Neuron (in vitro differentiated cells): ENCODE measurements around the gene UBE2Q2.
A peak's percentile ranks its signal among the peaks of the same experiment; 100 is the strongest.
"Not testable (repeated sequence)": the region's sequence is repeated elsewhere in the genome, so short reads cannot be mapped to it uniquely, and the experiment has no call there.

ENCODE experiments used
- H2AFZ ChIP-seq: one replicate; pipeline ENCODE4 v1.6.1; 2013; ENCODE audit warnings: low read depth, mild to moderate bottlenecking, inconsistent platforms, low read length, moderate library complexity
- H3K27me3 ChIP-seq: one replicate; pipeline ENCODE4 v1.6.1; 2013; ENCODE audit warnings: low read length; ENCODE audit not compliant: insufficient read depth
- H3K36me3 ChIP-seq: one replicate; pipeline ENCODE4 v1.6.1; 2013; ENCODE audit warnings: low read length; ENCODE audit not compliant: insufficient read depth
- H3K4me1 ChIP-seq: one replicate; pipeline ENCODE4 v1.6.1; 2013; ENCODE audit warnings: low read length; ENCODE audit not compliant: insufficient read depth
- H3K4me3 ChIP-seq: 2 replicates; pipeline ENCODE4 v1.5.1; 2013; ENCODE audit warnings: mild to moderate bottlenecking, low read length, moderate library complexity
- H3K9me3 ChIP-seq: one replicate; pipeline ENCODE4 v1.6.1; 2013; ENCODE audit warnings: low read length

Gene UBE2Q2

GRCh38 chr15:75900577-75900976 lies 57.3 kb downstream of the UBE2Q2 start:
- peaks cover 7% of the 10 kb centered on the region for H3K4me1 ChIP-seq
- no peaks in the 10 kb centered on the region for H3K9me3 ChIP-seq
- peaks cover 37% of the 10 kb centered on the region for H3K36me3 ChIP-seq
- H3K4me3 ChIP-seq, result no peak overlapping the region
- no peak overlapping the region for H2AFZ ChIP-seq
- H3K27me3 ChIP-seq, result no peaks in the 10 kb centered on the region

GRCh38 chr15:75902129-75902557 lies 58.9 kb downstream of the UBE2Q2 start:
- Histone ChIP-seq H2AFZ (no peak overlapping the region), H3K9me3 (no peaks in the 10 kb centered on the region), H3K4me1 (peaks cover 13% of the 10 kb centered on the region), H3K4me3 (no peak overlapping the region), H3K36me3 (peaks cover 48% of the 10 kb centered on the region), H3K27me3 (no peaks in the 10 kb centered on the region)

DNA sequence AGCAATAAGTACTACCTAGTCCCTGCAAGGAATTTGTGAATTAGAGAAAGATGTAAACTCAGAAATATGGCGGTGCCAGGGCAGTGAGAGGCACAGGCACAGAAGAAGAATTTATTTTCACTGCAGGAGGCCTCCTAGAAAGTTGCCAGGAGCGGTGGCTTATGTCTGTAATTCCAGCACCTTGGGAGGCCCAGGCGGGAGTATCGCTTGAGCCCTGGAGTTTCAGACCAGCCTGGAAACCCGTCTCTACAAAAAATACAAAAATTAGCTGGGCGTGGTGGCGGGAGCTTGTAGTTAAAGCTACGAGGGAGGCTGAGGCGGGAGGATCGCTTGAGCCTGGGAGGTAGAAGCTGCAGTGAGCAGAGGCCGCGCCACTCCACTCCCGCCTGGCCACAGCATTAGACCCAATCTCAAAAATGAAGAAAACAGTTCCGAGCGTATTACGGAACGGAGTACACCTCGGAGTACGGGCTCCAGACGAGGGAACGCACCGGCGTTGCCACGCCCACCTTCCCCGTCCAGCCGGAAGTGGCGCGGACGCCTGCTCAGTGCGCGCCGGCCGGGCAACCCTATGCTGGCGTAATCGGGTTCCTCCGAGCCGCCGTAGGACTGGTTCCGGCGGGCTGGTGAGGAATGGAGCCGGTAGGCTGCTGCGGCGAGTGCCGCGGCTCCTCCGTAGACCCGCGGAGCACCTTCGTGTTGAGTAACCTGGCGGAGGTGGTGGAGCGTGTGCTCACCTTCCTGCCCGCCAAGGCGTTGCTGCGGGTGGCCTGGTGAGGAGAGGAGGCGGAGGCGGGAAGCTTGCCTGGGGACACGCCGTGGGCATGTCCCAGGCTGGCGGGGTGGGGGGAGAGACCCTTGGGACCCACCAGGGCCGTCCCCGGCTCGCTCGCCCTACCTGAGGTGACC lies 60.3 kb downstream of the UBE2Q2 start, which contains the start of gene FBXO22:
FBXO22 (plus strand) TSS at position 548 of the 909 bp plus-strand sequence; CDS start at position 634, 86 bp downstream.
- peaks cover 45% of the 10 kb centered on the region for H3K36me3 ChIP-seq

DNA sequence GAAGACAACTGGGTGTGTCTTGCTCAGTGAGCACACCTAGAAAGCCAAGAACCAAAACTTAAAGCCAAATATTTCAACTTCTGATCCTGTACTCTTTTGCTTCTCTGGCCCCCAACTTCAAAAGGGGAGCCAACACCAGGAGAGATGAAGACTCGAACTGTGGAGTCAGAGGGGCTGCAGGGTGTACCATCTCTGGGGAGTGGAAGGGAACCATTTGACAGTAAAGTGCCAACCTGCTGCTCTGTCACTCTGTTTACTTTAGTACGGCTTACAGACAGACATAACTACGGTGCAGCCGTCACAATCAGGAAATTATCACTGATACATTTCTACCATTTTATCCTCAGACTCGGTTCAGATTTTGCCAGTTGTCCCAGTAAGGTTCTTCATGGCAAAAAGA lies 62.0 kb downstream of the UBE2Q2 start:
- Histone ChIP-seq H3K27me3 (no peaks in the 10 kb centered on the region), H3K4me3 (peak overlapping the region; percentile 30), H3K9me3 (peaks cover 6% of the 10 kb centered on the region), H3K4me1 (peaks cover 13% of the 10 kb centered on the region), H3K36me3 (peaks cover 52% of the 10 kb centered on the region), H2AFZ (no peak overlapping the region)

More for the DNA sequence above, 60.3 kb downstream of the UBE2Q2 start, which contains the start of gene FBXO22:
- Histone ChIP-seq H2AFZ (peak within 1 kb of the TSS; percentile 95), H3K27me3 (no peaks in the 10 kb centered on the region), H3K4me1 (peaks cover 13% of the 10 kb centered on the region), H3K4me3 (peak within 1 kb of the TSS; percentile 89), H3K9me3 (no peaks in the 10 kb centered on the region)

DNA sequence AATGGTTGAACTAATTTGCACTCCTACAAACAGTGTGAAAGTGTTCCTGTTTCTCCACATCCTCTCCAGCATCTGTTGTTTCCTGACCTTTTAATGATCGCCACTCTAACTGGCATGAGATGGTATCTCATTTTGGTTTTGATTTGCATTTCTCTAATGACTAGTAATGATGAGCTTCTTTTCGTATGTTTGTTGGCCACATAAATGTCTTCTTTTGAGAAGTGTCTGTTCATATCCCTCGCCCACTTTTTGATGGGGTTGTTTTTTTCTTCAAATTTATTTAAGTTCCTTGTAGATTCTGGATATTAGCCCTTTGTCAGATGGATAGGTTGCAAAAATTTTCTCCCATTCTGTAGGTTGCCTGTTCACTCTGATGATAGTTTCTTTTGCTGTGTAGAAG lies 67.1 kb downstream of the UBE2Q2 start:
- H3K4me3 ChIP-seq, H3K4me1 ChIP-seq, H3K9me3 ChIP-seq, H2AFZ ChIP-seq, H3K27me3 ChIP-seq: not testable (repeated sequence)
- peaks cover 56% of the 10 kb centered on the region for H3K36me3 ChIP-seq

- H3K4me1 ChIP-seq, result no peaks in the 10 kb centered on the region
- H3K4me3 ChIP-seq, result no peak overlapping the region
- H3K9me3 ChIP-seq, result no peaks in the 10 kb centered on the region
- H3K36me3 ChIP-seq, result peaks cover 67% of the 10 kb centered on the region
- no peaks in the 10 kb centered on the region for H3K27me3 ChIP-seq
- no peak overlapping the region for H2AFZ ChIP-seq
Observed at GRCh38 chr15:75916978-75917377, 73.7 kb downstream of the UBE2Q2 start.

GRCh38 chr15:75918135-75918534 lies 74.9 kb downstream of the UBE2Q2 start:
- no peak overlapping the region for H3K4me3 ChIP-seq
- no peaks in the 10 kb centered on the region for H3K4me1 ChIP-seq
- H3K27me3 ChIP-seq, result no peaks in the 10 kb centered on the region
- H3K9me3 ChIP-seq, result no peaks in the 10 kb centered on the region
- H2AFZ ChIP-seq, result no peak overlapping the region
- H3K36me3 ChIP-seq, result peaks cover 73% of the 10 kb centered on the region

- Histone ChIP-seq H3K27me3 (no peaks in the 10 kb centered on the region), H2AFZ (no peak overlapping the region)
Observed at GRCh38 chr15:75920079-75920478, 76.8 kb downstream of the UBE2Q2 start.

DNA sequence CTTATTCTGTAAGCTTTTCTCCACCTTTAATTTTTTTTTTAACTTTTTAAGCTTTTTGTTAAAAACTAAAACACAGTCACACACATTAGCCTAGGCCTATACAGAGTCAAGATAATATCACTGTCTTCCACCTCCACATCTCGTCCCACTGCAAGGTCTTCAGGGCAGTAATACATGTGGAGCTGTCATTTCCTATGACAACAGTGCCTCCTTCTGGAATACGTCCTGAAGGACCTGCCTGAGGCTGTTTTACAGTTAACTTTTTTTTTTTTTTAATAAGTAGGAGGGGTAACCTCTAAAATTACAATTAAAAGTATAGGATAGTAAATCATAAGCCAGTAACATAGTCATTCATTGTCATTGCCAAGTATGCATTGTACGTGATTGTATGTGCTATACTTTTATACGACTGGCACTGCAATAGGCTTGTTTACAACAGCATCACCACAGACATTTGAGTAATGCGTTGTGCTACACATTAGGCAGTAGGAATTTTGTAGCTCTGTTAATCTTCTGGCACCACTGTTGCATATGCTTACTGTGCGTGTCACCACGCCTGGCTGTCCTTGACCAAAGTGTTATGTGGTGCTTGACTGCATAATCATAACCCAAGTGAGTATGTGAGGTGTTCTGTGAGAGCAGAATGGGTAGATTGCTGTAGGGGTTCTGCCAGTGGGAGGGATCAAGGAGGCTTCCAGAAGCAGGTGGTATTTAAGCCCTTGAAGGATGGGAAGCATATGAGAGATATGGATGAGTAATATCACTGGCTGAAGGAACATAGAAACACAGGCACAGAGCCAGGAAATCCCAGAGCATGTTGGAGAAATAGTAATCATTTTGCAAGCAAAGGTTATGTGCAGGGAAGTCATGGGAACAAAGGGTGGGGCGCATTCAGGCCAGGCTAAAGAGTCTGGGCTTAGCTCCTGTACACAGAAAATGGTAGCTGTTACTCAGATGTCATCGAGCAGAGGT lies 78.8 kb downstream of the UBE2Q2 start:
- H2AFZ ChIP-seq, result no peak overlapping the region
- peaks cover 67% of the 10 kb centered on the region for H3K36me3 ChIP-seq
- no peaks in the 10 kb centered on the region for H3K27me3 ChIP-seq
- no peaks in the 10 kb centered on the region for H3K9me3 ChIP-seq
- no peak overlapping the region for H3K4me3 ChIP-seq
- no peaks in the 10 kb centered on the region for H3K4me1 ChIP-seq

More at GRCh38 chr15:75920079-75920478, 76.8 kb downstream of the UBE2Q2 start:
- Histone ChIP-seq H3K4me3 (no peak overlapping the region), H3K36me3 (peaks cover 70% of the 10 kb centered on the region), H3K4me1 (no peaks in the 10 kb centered on the region), H3K9me3 (no peaks in the 10 kb centered on the region)

DNA sequence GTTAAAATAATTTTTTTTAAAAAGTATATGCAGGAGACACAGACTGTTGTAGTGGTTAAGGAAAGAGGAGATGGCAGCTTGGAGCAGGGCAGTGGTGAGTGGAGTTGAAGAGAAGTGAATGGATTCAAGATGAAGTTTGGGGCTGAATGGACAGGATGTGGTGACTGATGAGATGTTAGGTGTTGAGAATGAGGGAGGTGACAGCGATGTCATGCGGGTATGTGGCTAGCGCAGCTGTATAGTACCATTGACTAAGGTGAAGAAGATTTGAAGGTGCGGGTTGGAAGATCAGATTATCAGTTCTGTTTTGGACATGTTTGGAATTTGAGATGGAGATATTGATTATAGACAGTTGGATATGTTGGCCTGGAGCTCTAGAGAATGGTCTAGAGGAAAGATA lies 80.5 kb downstream of the UBE2Q2 start:
- H3K36me3 ChIP-seq, result peaks cover 52% of the 10 kb centered on the region
- no peak overlapping the region for H3K4me3 ChIP-seq
- no peaks in the 10 kb centered on the region for H3K27me3 ChIP-seq
- no peaks in the 10 kb centered on the region for H3K9me3 ChIP-seq
- no peaks in the 10 kb centered on the region for H3K4me1 ChIP-seq
- H2AFZ ChIP-seq, result no peak overlapping the region

- no peaks in the 10 kb centered on the region for H3K9me3 ChIP-seq
- H3K4me3 ChIP-seq, result no peak overlapping the region
- peaks cover 45% of the 10 kb centered on the region for H3K36me3 ChIP-seq
- H3K27me3 ChIP-seq, result no peaks in the 10 kb centered on the region
- H2AFZ ChIP-seq, result no peak overlapping the region
- H3K4me1 ChIP-seq, result no peaks in the 10 kb centered on the region
Observed at GRCh38 chr15:75924576-75924975, 81.3 kb downstream of the UBE2Q2 start.

GRCh38 chr15:75925440-75925839 lies 82.2 kb downstream of the UBE2Q2 start:
- no peak overlapping the region for H3K4me3 ChIP-seq
- H2AFZ ChIP-seq, result no peak overlapping the region
- H3K36me3 ChIP-seq, result peaks cover 47% of the 10 kb centered on the region
- no peaks in the 10 kb centered on the region for H3K27me3 ChIP-seq
- no peaks in the 10 kb centered on the region for H3K9me3 ChIP-seq
- H3K4me1 ChIP-seq, result no peaks in the 10 kb centered on the region

- Histone ChIP-seq H3K27me3 (no peaks in the 10 kb centered on the region), H3K4me3 (no peak overlapping the region), H3K9me3 (no peaks in the 10 kb centered on the region), H3K4me1 (no peaks in the 10 kb centered on the region), H3K36me3 (peaks cover 55% of the 10 kb centered on the region), H2AFZ (no peak overlapping the region)
Observed at GRCh38 chr15:75926931-75927330, 83.7 kb downstream of the UBE2Q2 start.
